Caco-2 (cell line): ENCODE measurements around the gene DLG2. TPM values are rescaled to one million over a fixed set of nuclear protein-coding genes. Genes with fewer than 3 reads are reported as not detected.

Experiments used
- BruUV-seq: library from RNA; stranded (reverse); fragments of 400-500 nt; replicated peaks from 2 replicates; lab custom pipeline; 2021; lab: Mats Ljungman, UMichigan
- CTCF ChIA-PET: fragments of 300-600 bp; sonication (Branson Sonifier 250); formaldehyde crosslinking; loops from one replicate; lab custom pipeline; 2022; ENCODE audit warnings: antibody characterized with exemption; lab: Charles Lee
- POLR2A ChIA-PET: fragments of 300-600 bp; sonication (Branson Sonifier 250); formaldehyde crosslinking; loops from one replicate; lab custom pipeline; 2022; ENCODE audit warnings: antibody characterized with exemption; lab: Charles Lee
- DNase-seq, 2 experiments: peaks; one replicate each; pipeline versions ENCODE4 v3.0.0 to v3.0.0-alpha.2; 2020 to 2022
- H3K27me3 ChIP-seq: replicated peaks from 2 replicates; pipeline ENCODE4 v1.6.0; 2011; ENCODE audit warnings: low read length; ENCODE audit not compliant: control insufficient read depth, insufficient read depth
- H3K36me3 ChIP-seq: 2 replicates; pipeline ENCODE4 v1.5.1; 2011; ENCODE audit warnings: low read length; ENCODE audit not compliant: control insufficient read depth, insufficient read depth
- H3K4me1 ChIP-seq: fragments of 250-450 bp; sonication (Bioruptor Pico); 2 replicates; pipeline ENCODE4 v1.5.1; 2020; ENCODE audit warnings: mild to moderate bottlenecking
- H3K4me3 ChIP-seq: 2 replicates; pipeline ENCODE4 v1.5.1; 2011; ENCODE audit warnings: low read depth, mild to moderate bottlenecking, control low read depth, low read length
- H3K9me3 ChIP-seq: fragments of 250-450 bp; sonication (Bioruptor Pico); 2 replicates; pipeline ENCODE4 v1.5.1; 2020; ENCODE audit warnings: mild to moderate bottlenecking, moderate library complexity
- H3K27ac Mint-ChIP-seq: one replicate; pipeline ENCODE4 v1.8.0; 2022; ENCODE audit warnings: mixed read lengths; ENCODE audit not compliant: unreplicated experiment
- H3K27me3 Mint-ChIP-seq: one replicate; pipeline ENCODE4 v1.8.0; 2022; ENCODE audit warnings: mixed read lengths; ENCODE audit not compliant: insufficient read depth, unreplicated experiment
- H3K36me3 Mint-ChIP-seq: one replicate; pipeline ENCODE4 v1.8.0; 2022; ENCODE audit warnings: mild to moderate bottlenecking, mixed read lengths; ENCODE audit not compliant: insufficient read depth, unreplicated experiment
- H3K4me1 Mint-ChIP-seq: one replicate; pipeline ENCODE4 v1.8.0; 2022; ENCODE audit warnings: low read depth, mixed read lengths; ENCODE audit not compliant: unreplicated experiment
- H3K4me3 Mint-ChIP-seq: one replicate; pipeline ENCODE4 v1.8.0; 2022; ENCODE audit warnings: mild to moderate bottlenecking, moderate library complexity, mixed read lengths; ENCODE audit not compliant: unreplicated experiment
- H3K9me3 Mint-ChIP-seq: one replicate; pipeline ENCODE4 v1.8.0; 2022; ENCODE audit warnings: mixed read lengths; ENCODE audit not compliant: unreplicated experiment
- CTCF ChIP-seq, 2 experiments: fragments of 200-600 bp in 1 of 2; IDR thresholded peaks; 1 replicate in 1 of 2; 2 replicates in 1 of 2; pipeline versions ENCODE4 v1.5.1 to v1.8.0; 2011 to 2022; ENCODE audit warnings: antibody characterized with exemption in 1 of 2, control low read depth in 1 of 2, inconsistent platforms in 1 of 2, low read depth in 1 of 2, low read length in 1 of 2, mild to moderate bottlenecking in 1 of 2, moderate library complexity in 1 of 2; ENCODE audit not compliant: insufficient read depth in 1 of 2, severe bottlenecking in 1 of 2, unreplicated experiment in 1 of 2
- intact Hi-C: fragments of 100-400 bp; cut with micrococcal nuclease; formaldehyde crosslinking; loops from one replicate; pipeline ENCODE4 v1.10.0; 2022; ENCODE audit not compliant: unreplicated experiment
- total RNA-seq: library from RNA; stranded (reverse); gene quantifications from 2 replicates; pipeline ENCODE4 v1.2.3, GENCODE V29; 2022

DLG2 gene
- total RNA-seq, 1 experiment from 2014 or later: 21.6 TPM

GRCh38 chr11:84905411-84905810 lies 721.7 kb downstream of the DLG2 start:
- BruUV-seq: no TSS peak
- no peak for TF ChIP-seq CTCF (IDR thresholded peaks at IDR 0.05; ENCODE audit: insufficient read depth in 1 of 2, low read depth in 1 of 2, low read length in 1 of 2, severe bottlenecking in 1 of 2, unreplicated experiment in 1 of 2)
- no peaks in the 10 kb centered on the region for H3K4me1 ChIP-seq
- no peaks in the 10 kb centered on the region for H3K27me3 ChIP-seq
- CTCF ChIA-PET: no interaction called here
- no peak for DNase-seq
- no peaks in the 10 kb centered on the region for H3K9me3 ChIP-seq
- no peaks in the 10 kb centered on the region for H3K27me3 Mint-ChIP-seq
- intact Hi-C loops: no loop called here
- H3K9me3 Mint-ChIP-seq: no peaks in the 10 kb centered on the region
- no peak overlapping the region for H3K4me3 ChIP-seq
- no peaks in the 10 kb centered on the region for H3K36me3 Mint-ChIP-seq
- no peaks in the 10 kb centered on the region for H3K4me1 Mint-ChIP-seq
- no peak overlapping the region for H3K4me3 Mint-ChIP-seq
- no peaks in the 10 kb centered on the region for H3K36me3 ChIP-seq
- POLR2A ChIA-PET: no interaction called here
- H3K27ac Mint-ChIP-seq: no peak overlapping the region

GRCh38 chr11:84902445-84902844 lies 724.7 kb downstream of the DLG2 start:
- Mint-ChIP-seq H3K4me1 (no peaks in the 10 kb centered on the region), H3K4me3 (no peak overlapping the region), H3K9me3 (no peaks in the 10 kb centered on the region), H3K27me3 (peaks cover 2% of the 10 kb centered on the region), H3K36me3 (no peaks in the 10 kb centered on the region), H3K27ac (no peak overlapping the region)
- no peaks in the 10 kb centered on the region for H3K36me3 ChIP-seq
- H3K9me3 ChIP-seq: no peaks in the 10 kb centered on the region
- no peak for DNase-seq
- intact Hi-C loops: no loop called here
- TF ChIP-seq CTCF (IDR thresholded peaks at IDR 0.05; ENCODE audit: insufficient read depth in 1 of 2, low read depth in 1 of 2, low read length in 1 of 2, severe bottlenecking in 1 of 2, unreplicated experiment in 1 of 2): no peak
- POLR2A ChIA-PET: interaction anchor here (0.6 kb wide), 1 partner anchor 184 kb away, joined by 3 read pairs; no protein-coding TSS in a partner anchor
- H3K4me1 ChIP-seq: no peaks in the 10 kb centered on the region
- H3K27me3 ChIP-seq: no peaks in the 10 kb centered on the region
- H3K4me3 ChIP-seq: no peak overlapping the region
- CTCF ChIA-PET: interaction anchor here (0.6 kb wide), 1 partner anchor 185 kb away, joined by 4 read pairs; no protein-coding TSS in a partner anchor
- no TSS peak for BruUV-seq

- Histone ChIP-seq H3K9me3 (no peaks in the 10 kb centered on the region), H3K27me3 (no peaks in the 10 kb centered on the region), H3K36me3 (no peaks in the 10 kb centered on the region), H3K4me3 (no peak overlapping the region), H3K4me1 (no peaks in the 10 kb centered on the region)
- no peak for DNase-seq
- peaks cover 2% of the 10 kb centered on the region for H3K27me3 Mint-ChIP-seq
- no peak overlapping the region for H3K27ac Mint-ChIP-seq
- H3K36me3 Mint-ChIP-seq: no peaks in the 10 kb centered on the region
- intact Hi-C loops: no loop called here
- H3K9me3 Mint-ChIP-seq: no peaks in the 10 kb centered on the region
- H3K4me3 Mint-ChIP-seq: no peak overlapping the region
- BruUV-seq: no TSS peak
- no peaks in the 10 kb centered on the region for H3K4me1 Mint-ChIP-seq
- TF ChIP-seq CTCF (IDR thresholded peaks at IDR 0.05; ENCODE audit: insufficient read depth in 1 of 2, low read depth in 1 of 2, low read length in 1 of 2, severe bottlenecking in 1 of 2, unreplicated experiment in 1 of 2): no peak
- ChIA-PET CTCF (no interaction called here), POLR2A (interaction anchor here (0.6 kb wide), 1 partner anchor 185 kb away, joined by 3 read pairs; no protein-coding TSS in a partner anchor)
These were observed 725.2 kb downstream of the DLG2 start for GRCh38 chr11:84901991-84902390.
